A549 (cell line): ENCODE measurements around the gene ANXA3. TPM values are rescaled to one million over a fixed set of nuclear protein-coding genes. Genes with fewer than 3 reads are reported as not detected.
A peak's percentile ranks its signal among the peaks of the same experiment; 100 is the strongest.

Source experiments
- ATAC-seq, 2 experiments: fragments of 200-7000 bp in 1 of 2; fragments of >200 bp in 1 of 2; cut with Nextera tagmentation in 1 of 2; cut with Tn5 transposase in 1 of 2; 3 replicates each; pipeline versions ENCODE4 v1.8.0 to v1.9.1; 2018 to 2020; ENCODE audit warnings: mild to moderate bottlenecking in 1 of 2, moderate library complexity in 1 of 2
- CTCF ChIA-PET: fragments of 300-600 bp; sonication (Branson Sonifier 250); formaldehyde crosslinking; extraction: SDS; loops from one replicate; lab custom pipeline; 2021; ENCODE audit warnings: antibody characterized with exemption, inconsistent platforms; lab: Yijun Ruan, JAX
- POLR2A ChIA-PET: fragments of 350-600 bp; formaldehyde crosslinking; extraction: SDS; loops from one replicate; lab custom pipeline; 2021; ENCODE audit warnings: antibody characterized with exemption, inconsistent platforms; lab: Yijun Ruan, JAX
- DNase-seq, 2 experiments: peaks; one replicate each; pipeline versions ENCODE4 v3.0.0 to v3.0.0-alpha.2; 2011 to 2016; ENCODE audit warnings: low read depth in 1 of 2, low spot score in 1 of 2
- FAIRE-seq: peaks from 2 replicates; lab custom pipeline; 2011; peaks lifted over from hg19 to GRCh38; lab: Jason Lieb, UNC
- H3K27ac ChIP-seq, 2 experiments: fragments of >200 bp; sonication (Bioruptor Twin); formaldehyde crosslinking; 3 replicates each; pipeline ENCODE4 v1.5.1; 2016 to 2017
- H3K4me1 ChIP-seq: fragments of >200 bp; sonication (Bioruptor Twin); formaldehyde crosslinking; 3 replicates; pipeline ENCODE4 v1.6.1; 2016
- H3K4me2 ChIP-seq: fragments of >200 bp; sonication (Bioruptor Twin); formaldehyde crosslinking; 3 replicates; pipeline ENCODE4 v1.6.1; 2016
- H3K4me3 ChIP-seq: fragments of >200 bp; sonication (Bioruptor Twin); formaldehyde crosslinking; 3 replicates; pipeline ENCODE4 v1.5.1; 2016
- H3K9me3 ChIP-seq: fragments of >200 bp; sonication (Bioruptor Twin); formaldehyde crosslinking; 3 replicates; pipeline ENCODE4 v1.6.1; 2016
- BCL3 ChIP-seq: fragments of >200 bp; sonication (Bioruptor Twin); formaldehyde crosslinking; IDR thresholded peaks from 3 replicates; pipeline ENCODE4 v1.6.1; 2016
- BHLHE40 ChIP-seq: IDR thresholded peaks from 2 replicates; pipeline ENCODE4 v1.6.1; 2012; ENCODE audit warnings: low read depth, low read length, inconsistent platforms
- CEBPB ChIP-seq, 2 experiments: fragments of >200 bp in 1 of 2; sonication (Bioruptor Twin) in 1 of 2; formaldehyde crosslinking in 1 of 2; IDR thresholded peaks; 2 replicates each; pipeline ENCODE4 v1.6.1; 2012 to 2016
- CTCF ChIP-seq: fragments of >200 bp; sonication (Bioruptor Twin); formaldehyde crosslinking; IDR thresholded peaks from 3 replicates; pipeline ENCODE4 v1.5.1; 2016
- EP300 ChIP-seq, 2 experiments: fragments of >200 bp; sonication (Bioruptor Twin); formaldehyde crosslinking; IDR thresholded peaks; 2 replicates in 1 of 2; 3 replicates in 1 of 2; pipeline ENCODE4 v1.6.1; 2016 to 2017
- FOSL2 ChIP-seq, 2 experiments: fragments of 450-650 bp in 1 of 2; fragments of >200 bp in 1 of 2; sonication (Bioruptor Twin) in 1 of 2; formaldehyde crosslinking; IDR thresholded peaks; 2 replicates each; pipeline versions ENCODE4 v1.5.0 to v1.6.1; 2016 to 2020; ENCODE audit warnings: mild to moderate bottlenecking in 1 of 2, moderate library complexity in 1 of 2
- FOXS1 ChIP-seq: fragments of 250-450 bp; sonication (Bioruptor Pico); IDR thresholded peaks from 2 replicates; pipeline ENCODE4 v1.5.0; 2020; ENCODE audit warnings: mild to moderate bottlenecking, moderate library complexity
- HES2 ChIP-seq: fragments of >200 bp; sonication (Bioruptor Twin); formaldehyde crosslinking; IDR thresholded peaks from 2 replicates; pipeline ENCODE4 v1.6.1; 2016
- HMGXB4 ChIP-seq: fragments of 250-450 bp; sonication (Bioruptor Pico); IDR thresholded peaks from 2 replicates; pipeline ENCODE4 v1.5.0; 2021; ENCODE audit warnings: mild to moderate bottlenecking, moderate library complexity, borderline replicate concordance
- JUN ChIP-seq, 2 experiments: fragments of >200 bp; sonication (Bioruptor Twin); formaldehyde crosslinking; IDR thresholded peaks; 2 replicates in 1 of 2; 3 replicates in 1 of 2; pipeline ENCODE4 v1.6.1; 2016 to 2017
- JUNB ChIP-seq: fragments of >200 bp; sonication (Bioruptor Twin); formaldehyde crosslinking; IDR thresholded peaks from 2 replicates; pipeline ENCODE4 v1.6.1; 2016
- KDM5A ChIP-seq: fragments of 200-600 bp; sonication (generic); IDR thresholded peaks from 2 replicates; pipeline ENCODE4 v1.6.1; 2016; ENCODE audit warnings: antibody characterized with exemption, mild to moderate bottlenecking
- MAFK ChIP-seq: fragments of 450-650 bp; IDR thresholded peaks from 2 replicates; pipeline ENCODE4 v1.6.1; 2014; ENCODE audit not compliant: partially characterized antibody
- MAZ ChIP-seq: fragments of 150-350 bp; IDR thresholded peaks from 2 replicates; pipeline ENCODE4 v1.6.1; 2014; ENCODE audit warnings: antibody characterized with exemption, low read depth, low read length, borderline replicate concordance
- NFE2L2 ChIP-seq: fragments of 150-350 bp; conservative IDR thresholded peaks from 2 replicates; pipeline ENCODE4 v1.6.1; 2014; ENCODE audit warnings: low read length
- SMC3 ChIP-seq: fragments of >200 bp; sonication (Bioruptor Twin); formaldehyde crosslinking; IDR thresholded peaks from 3 replicates; pipeline ENCODE4 v1.6.1; 2018; ENCODE audit warnings: inconsistent platforms
- SREBF2 ChIP-seq: fragments of 450-650 bp; IDR thresholded peaks from 2 replicates; pipeline ENCODE4 v1.6.1; 2014; ENCODE audit warnings: mild to moderate bottlenecking, moderate library complexity
- USF2 ChIP-seq: fragments of 450-650 bp; IDR thresholded peaks from 2 replicates; pipeline ENCODE4 v1.6.1; 2014; ENCODE audit warnings: antibody characterized with exemption
- ZSCAN20 ChIP-seq: fragments of 250-450 bp; sonication (Bioruptor Pico); IDR thresholded peaks from 2 replicates; pipeline ENCODE4 v1.8.0; 2022; ENCODE audit warnings: mild to moderate bottlenecking, moderate library complexity
- WGBS: methylation state at CpG from one replicate; pipeline ENCODE4 v1.1.6; 2017; ENCODE audit errors: missing lambda C conversion rate; 5-methylcytosine and 5-hydroxymethylcytosine counted together
- polyA plus RNA-seq, 4 experiments: library from polyadenylated mRNA; depleted of rRNA in 3 of 4; stranded (reverse); fragments of >200 nt; fragmentation: RNase III in 1 of 4; extraction: RNeasy Plus Mini Kit Qiagen cat#74134 plus additional on column Dnase treatment in 1 of 4; gene quantifications; 2 replicates in 3 of 4; 3 replicates in 1 of 4; pipeline ENCODE4 v1.2.3, GENCODE V29; 2011 to 2017

Gene ANXA3
- polyA plus RNA-seq, 2 of the 4 experiments (the other 2 are of a cell fraction): 126 to 134 TPM

GRCh38 chr4:78645853-78646757, 94.5 kb downstream of the ANXA3 start:
- peak overlapping the region; percentile 17; the same call in 1 of the 3 replicates for H3K4me3 ChIP-seq
- H3K4me1 ChIP-seq: peaks cover 54% of the 10 kb centered on the region
- WGBS: 2% methylated on average over 10 of the region's 10 CpGs
- peak; percentile 82 for ATAC-seq
- H3K27ac ChIP-seq: peak overlapping the region; percentile 87 to 97
- FAIRE-seq: no peak
- POLR2A ChIA-PET: interaction anchor here (0.8 to 3.3 kb wide), 3 partner anchors 16 to 130 kb away, joined by 5 to 18 read pairs (median 6); partner anchors contain the start of gene BMP2K
- CTCF ChIA-PET: interaction anchor here (0.8 to 3.1 kb wide), 8 partner anchors 12 to 204 kb away, joined by 3 to 21 read pairs (median 4); partner anchors contain the start of gene BMP2K
- DNase-seq: peak; percentile 21 to 84
- no peaks in the 10 kb centered on the region for H3K9me3 ChIP-seq
- peak overlapping the region; percentile 79 for H3K4me2 ChIP-seq
- TF ChIP-seq NFE2L2 (0 out of 2 replicates have a peak, but pooled peaks have one; percentile 10), JUN (IDR thresholded peaks at IDR 0.05) (peak in 1 of 2 experiments; percentile 55; a peak in 2 of 5 replicates), MAFK (peak; percentile 76), CTCF (no peak), HES2 (no peak), JUNB (peak; percentile 43; the same call in 1 of the 2 replicates), FOSL2 (IDR thresholded peaks at IDR 0.05) (no peak), FOSL2 (CRISPR knock-in tag; IDR thresholded peaks at IDR 0.05) (peak; percentile 77), CEBPB (IDR thresholded peaks at IDR 0.05) (peak; percentile 60 to 73; a peak in 3 of 4 replicates), USF2 (peak; percentile 61), KDM5A (no peak), SMC3 (0 out of 3 replicates have a peak, but pooled peaks have one; percentile 12), EP300 (IDR thresholded peaks at IDR 0.05) (peak; percentile 36 to 56; a peak in 2 of 5 replicates)

- H3K4me2 ChIP-seq: 0 out of 3 replicates have a peak overlapping the region, but pooled peaks have one; percentile 79
- no peaks in the 10 kb centered on the region for H3K9me3 ChIP-seq
- peak overlapping the region; percentile 87 to 97 for H3K27ac ChIP-seq
- no peak for DNase-seq
- 94% methylated on average over 2 of the region's 2 CpGs for WGBS
- H3K4me3 ChIP-seq: no peak overlapping the region
- TF ChIP-seq BCL3 (no peak), BHLHE40 (no peak), SREBF2 (no peak), JUN (IDR thresholded peaks at IDR 0.05) (no peak), SMC3 (no peak), MAZ (no peak), HMGXB4 (CRISPR knock-in tag) (no peak), FOXS1 (CRISPR knock-in tag) (no peak), CTCF (no peak), ZSCAN20 (CRISPR knock-in tag) (no peak)
- ChIA-PET POLR2A (no interaction called here), CTCF (interaction anchor here (1.0 to 3.1 kb wide), 2 partner anchors 16 to 18 kb away, joined by 4 to 17 read pairs; no protein-coding TSS in a partner anchor)
- no peak for ATAC-seq
- H3K4me1 ChIP-seq: peaks cover 57% of the 10 kb centered on the region
- FAIRE-seq: no peak
These were observed 95.7 kb downstream of the ANXA3 start for GRCh38 chr4:78647272-78647671.
